HFFc6 (cell line): Measurements from ENCODE around the gene CPED1. TPM values are rescaled to one million over a fixed set of nuclear protein-coding genes. Genes with fewer than 3 reads are reported as not detected.
A peak's percentile ranks its signal among the peaks of the same experiment; 100 is the strongest.

ENCODE experiments used
- DNase-seq: peaks from one replicate; pipeline ENCODE4 v3.0.0-alpha.2; 2018
- H3K27ac Mint-ChIP-seq: 2 replicates; pipeline ENCODE4 v1.8.0; 2020; ENCODE audit warnings: mild to moderate bottlenecking, mixed read lengths
- H3K27me3 Mint-ChIP-seq: 2 replicates; pipeline ENCODE4 v1.8.0; 2021; ENCODE audit warnings: mild to moderate bottlenecking, moderate library complexity, mixed read lengths; ENCODE audit not compliant: insufficient read depth
- H3K36me3 Mint-ChIP-seq: 2 replicates; pipeline ENCODE4 v1.8.0; 2021; ENCODE audit warnings: low read depth, mixed read lengths
- H3K4me1 Mint-ChIP-seq: 2 replicates; pipeline ENCODE4 v1.8.0; 2020; ENCODE audit warnings: low read depth, mixed read lengths
- H3K4me3 Mint-ChIP-seq: 2 replicates; pipeline ENCODE4 v1.8.0; 2020; ENCODE audit warnings: mild to moderate bottlenecking, moderate library complexity, mixed read lengths
- H3K9me3 Mint-ChIP-seq: 2 replicates; pipeline ENCODE4 v1.8.0; 2020; ENCODE audit warnings: mild to moderate bottlenecking, mixed read lengths
- CTCF ChIP-seq: fragments of 200-600 bp; sonication (generic); IDR thresholded peaks from 2 replicates; pipeline ENCODE4 v1.5.0; 2021; ENCODE audit warnings: antibody characterized with exemption, mild to moderate bottlenecking
- total RNA-seq, 6 experiments: library from RNA; stranded (reverse); fragmentation: NEBNext Ultra II Directional; extraction: Animal tissue kit (Norgen Biotek cat#: 25700); gene quantifications; 2 replicates in 1 of 6; 3 replicates in 5 of 6; pipeline ENCODE4 v1.2.3, GENCODE V29; 2021

Gene CPED1
- total RNA-seq, 6 experiments from 2014 or later, result 85.0 to 112 (median 95.9) TPM

GRCh38 chr7:121078701-121079227, 90.3 kb downstream of the CPED1 start:
- no peaks in the 10 kb centered on the region for H3K27me3 Mint-ChIP-seq
- TF ChIP-seq CTCF, result no peak
- peaks cover 86% of the 10 kb centered on the region for H3K4me1 Mint-ChIP-seq
- H3K9me3 Mint-ChIP-seq, result no peaks in the 10 kb centered on the region
- no peak for DNase-seq
- peaks cover 17% of the 10 kb centered on the region for H3K36me3 Mint-ChIP-seq
- H3K27ac Mint-ChIP-seq, result peak overlapping the region; percentile 31; the same call in 1 of the 2 replicates
- H3K4me3 Mint-ChIP-seq, result peak overlapping the region; percentile 41; the same call in 1 of the 2 replicates

- TF ChIP-seq CTCF, result peak; percentile 62
- Mint-ChIP-seq H3K27ac (peak overlapping the region; percentile 31; the same call in 1 of the 2 replicates), H3K9me3 (no peaks in the 10 kb centered on the region), H3K36me3 (peaks cover 15% of the 10 kb centered on the region; the same call in 1 of the 2 replicates), H3K27me3 (no peaks in the 10 kb centered on the region), H3K4me3 (no peak overlapping the region; the same call in 1 of the 2 replicates), H3K4me1 (peaks cover 89% of the 10 kb centered on the region)
- peak; percentile 10 for DNase-seq
Observed at GRCh38 chr7:121079425-121080169, 91.1 kb downstream of the CPED1 start.

- H3K4me3 Mint-ChIP-seq, result no peak overlapping the region
- peaks cover 12% of the 10 kb centered on the region; the same call in 1 of the 2 replicates for H3K36me3 Mint-ChIP-seq
- no peaks in the 10 kb centered on the region for H3K9me3 Mint-ChIP-seq
- H3K27ac Mint-ChIP-seq, result peak overlapping the region; percentile 12; the same call in 1 of the 2 replicates
- no peak for TF ChIP-seq CTCF
- H3K27me3 Mint-ChIP-seq, result no peaks in the 10 kb centered on the region
- H3K4me1 Mint-ChIP-seq, result peaks cover 89% of the 10 kb centered on the region
- DNase-seq, result no peak
Observed at GRCh38 chr7:121080257-121080912, 91.9 kb downstream of the CPED1 start.

GRCh38 chr7:121080913-121081326, 92.4 kb downstream of the CPED1 start:
- H3K36me3 Mint-ChIP-seq, result peaks cover 12% of the 10 kb centered on the region; the same call in 1 of the 2 replicates
- no peaks in the 10 kb centered on the region for H3K27me3 Mint-ChIP-seq
- no peak for TF ChIP-seq CTCF
- no peak for DNase-seq
- H3K4me1 Mint-ChIP-seq, result peaks cover 91% of the 10 kb centered on the region
- H3K27ac Mint-ChIP-seq, result peak overlapping the region; percentile 19
- peak overlapping the region; percentile 48; the same call in 1 of the 2 replicates for H3K4me3 Mint-ChIP-seq
- H3K9me3 Mint-ChIP-seq, result no peaks in the 10 kb centered on the region

- H3K27ac Mint-ChIP-seq, result peak overlapping the region; percentile 60
- no peaks in the 10 kb centered on the region for H3K27me3 Mint-ChIP-seq
- TF ChIP-seq CTCF, result peak; percentile 85
- H3K9me3 Mint-ChIP-seq, result no peaks in the 10 kb centered on the region
- H3K4me1 Mint-ChIP-seq, result peaks cover 91% of the 10 kb centered on the region
- H3K36me3 Mint-ChIP-seq, result peaks cover 15% of the 10 kb centered on the region; the same call in 1 of the 2 replicates
- peak overlapping the region; percentile 48 for H3K4me3 Mint-ChIP-seq
- peak; percentile 75 for DNase-seq
Observed at GRCh38 chr7:121081327-121081936, 92.9 kb downstream of the CPED1 start.
